HEK293 (cell line): Measurements from ENCODE around the gene PGGT1B.

Source experiments
- CTCF ChIA-PET: fragments of 350-600 bp; formaldehyde crosslinking; extraction: SDS; loops from one replicate; lab custom pipeline; 2021; ENCODE audit warnings: antibody characterized with exemption; lab: Yijun Ruan, JAX
- POLR2A ChIA-PET: fragments of 300-600 bp; formaldehyde crosslinking; extraction: SDS; loops from one replicate; lab custom pipeline; 2020; ENCODE audit warnings: antibody characterized with exemption, inconsistent platforms; lab: Yijun Ruan, JAX
- H3K27ac ChIP-seq: fragments of 200-500 bp; sonication (Bioruptor generic); 2 replicates; pipeline ENCODE4 v1.5.1; 2014; ENCODE audit warnings: low read depth, low read length, control low read depth, inconsistent platforms; ENCODE audit errors: extremely low read depth
- H3K36me3 ChIP-seq, 2 experiments: fragments of 200-500 bp in 1 of 2; sonication (Bioruptor generic) in 1 of 2; 1 replicate in 1 of 2; 2 replicates in 1 of 2; pipeline ENCODE4 v1.5.1; 2014 to 2017; ENCODE audit warnings: inconsistent platforms in 2 of 2, low read length in 2 of 2; ENCODE audit not compliant: control insufficient read depth in 2 of 2, insufficient read depth in 1 of 2
- H3K4me1 ChIP-seq: fragments of 200-500 bp; sonication (Bioruptor generic); 2 replicates; pipeline ENCODE4 v1.5.1; 2014; ENCODE audit warnings: mild to moderate bottlenecking, low read length, inconsistent platforms; ENCODE audit not compliant: control insufficient read depth, insufficient read depth
- H3K4me3 ChIP-seq: 2 replicates; pipeline ENCODE4 v1.5.1; 2011; ENCODE audit warnings: low read depth, mild to moderate bottlenecking, control low read depth, low read length, moderate library complexity
- H3K9me3 ChIP-seq: fragments of 200-500 bp; sonication (Bioruptor generic); 2 replicates; pipeline ENCODE4 v1.5.1; 2014; ENCODE audit warnings: low read depth, low read length, inconsistent platforms; ENCODE audit not compliant: control insufficient read depth, insufficient read depth
- ATF2 ChIP-seq: fragments of 450-650 bp; formaldehyde crosslinking; IDR thresholded peaks from 2 replicates; pipeline ENCODE4 v1.5.1; 2016; ENCODE audit warnings: missing biosample characterization, missing genetic modification characterization, low read depth
- GLI2 ChIP-seq: fragments of 450-650 bp; formaldehyde crosslinking; IDR thresholded peaks from 2 replicates; pipeline ENCODE4; 2017; ENCODE audit warnings: missing biosample characterization, missing genetic modification characterization, low read depth, borderline replicate concordance
- OVOL3 ChIP-seq: fragments of 450-650 bp; formaldehyde crosslinking; IDR thresholded peaks from 2 replicates; pipeline ENCODE4 v1.5.1; 2016; ENCODE audit warnings: missing biosample characterization, missing genetic modification characterization
- ZBTB11 ChIP-seq: fragments of 450-650 bp; formaldehyde crosslinking; conservative IDR thresholded peaks from 2 replicates; pipeline ENCODE4 v1.5.1; 2016; ENCODE audit warnings: low read depth, missing biosample characterization, missing genetic modification characterization
- ZBTB49 ChIP-seq: fragments of 450-650 bp; formaldehyde crosslinking; IDR thresholded peaks from 2 replicates; pipeline ENCODE4 v1.5.1; 2016; ENCODE audit warnings: missing biosample characterization, missing genetic modification characterization, low read depth
- ZBTB8A ChIP-seq: fragments of 450-650 bp; formaldehyde crosslinking; IDR thresholded peaks from 2 replicates; pipeline ENCODE4 v1.5.1; 2016; ENCODE audit warnings: missing biosample characterization, missing genetic modification characterization
- ZFP69B ChIP-seq: fragments of 450-650 bp; formaldehyde crosslinking; IDR thresholded peaks from 2 replicates; pipeline ENCODE4 v1.5.1; 2016; ENCODE audit warnings: missing biosample characterization, missing genetic modification characterization
- ZNF133 ChIP-seq: fragments of 450-650 bp; formaldehyde crosslinking; IDR thresholded peaks from 2 replicates; pipeline ENCODE4 v1.5.1; 2016; ENCODE audit warnings: missing biosample characterization, missing genetic modification characterization
- ZNF148 ChIP-seq: fragments of 450-650 bp; formaldehyde crosslinking; IDR thresholded peaks from 2 replicates; pipeline ENCODE4 v1.5.0; 2017; ENCODE audit warnings: missing biosample characterization, missing genetic modification characterization, borderline replicate concordance
- ZNF16 ChIP-seq: fragments of 450-650 bp; formaldehyde crosslinking; IDR thresholded peaks from 2 replicates; pipeline ENCODE4 v1.5.1; 2016; ENCODE audit warnings: low read depth, missing biosample characterization, missing genetic modification characterization
- ZNF280D ChIP-seq: fragments of 450-650 bp; formaldehyde crosslinking; IDR thresholded peaks from 2 replicates; pipeline ENCODE4 v1.5.1; 2016; ENCODE audit warnings: missing biosample characterization, missing genetic modification characterization
- ZNF335 ChIP-seq: fragments of 450-650 bp; formaldehyde crosslinking; conservative IDR thresholded peaks from 2 replicates; pipeline ENCODE4 v1.5.1; 2016; ENCODE audit warnings: missing biosample characterization, missing genetic modification characterization
- ZNF433 ChIP-seq: fragments of 450-650 bp; formaldehyde crosslinking; IDR thresholded peaks from 2 replicates; pipeline ENCODE4 v1.5.1; 2016; ENCODE audit warnings: missing biosample characterization, missing genetic modification characterization, low read depth
- ZNF501 ChIP-seq: fragments of 450-650 bp; formaldehyde crosslinking; IDR thresholded peaks from 2 replicates; pipeline ENCODE4 v1.5.1; 2016; ENCODE audit warnings: missing biosample characterization, missing genetic modification characterization
- ZNF549 ChIP-seq: fragments of 450-650 bp; IDR thresholded peaks from 2 replicates; pipeline ENCODE4 v1.5.1; 2018; ENCODE audit warnings: missing biosample characterization, missing genetic modification characterization, mild to moderate bottlenecking, inconsistent platforms, moderate library complexity
- ZNF664 ChIP-seq: fragments of 450-650 bp; formaldehyde crosslinking; IDR thresholded peaks from 2 replicates; pipeline ENCODE4 v1.5.1; 2016; ENCODE audit warnings: missing biosample characterization, missing genetic modification characterization
- ZNF707 ChIP-seq: fragments of 450-650 bp; formaldehyde crosslinking; IDR thresholded peaks from 2 replicates; pipeline ENCODE4 v1.5.1; 2016; ENCODE audit warnings: missing biosample characterization, missing genetic modification characterization

The PGGT1B gene

GRCh38 chr5:115308815-115309214 lies 46.1 kb upstream of the PGGT1B start:
- H3K27ac ChIP-seq: no peak overlapping the region
- TF ChIP-seq ZNF133 (tag by site-specific recombination) (peak; percentile 95), ZBTB49 (tag by site-specific recombination) (no peak), ZFP69B (no peak)
- TF ChIP-seq, all 188 proteins: peak for 1
- ChIA-PET CTCF (interaction anchor here (0.6 to 10.6 kb wide), 25 partner anchors 8 to 761 kb away, joined by 3 to 151 read pairs (median 4); partner anchors contain the start of genes CCDC112, PGGT1B and TICAM2), POLR2A (interaction anchor here (0.7 to 1.9 kb wide), 2 partner anchors 236 to 606 kb away, joined by 3 to 5 read pairs; partner anchors contain the start of gene FEM1C)
- H3K4me1 ChIP-seq: no peaks in the 10 kb centered on the region
- H3K4me3 ChIP-seq: no peak overlapping the region
- H3K36me3 ChIP-seq: no peaks in the 10 kb centered on the region
- H3K9me3 ChIP-seq: no peaks in the 10 kb centered on the region

- Histone ChIP-seq H3K4me3 (no peak overlapping the region), H3K36me3 (no peaks in the 10 kb centered on the region), H3K27ac (no peak overlapping the region), H3K9me3 (no peaks in the 10 kb centered on the region), H3K4me1 (no peaks in the 10 kb centered on the region)
- TF ChIP-seq ZNF148 (tag by site-specific recombination): no peak
- no peak for TF ChIP-seq ZNF433
- TF ChIP-seq OVOL3 (tag by site-specific recombination): no peak
- ChIA-PET CTCF (interaction anchor here (0.6 to 10.6 kb wide), 5 partner anchors 13 to 267 kb away, joined by 3 to 151 read pairs (median 3); no protein-coding TSS in a partner anchor), POLR2A (interaction anchor here (1.3 kb wide), 1 partner anchor 10 kb away, joined by 3 read pairs; the partner anchor contains the start of gene CCDC112)
Observed at GRCh38 chr5:115306011-115306536, 43.4 kb upstream of the PGGT1B start.

- CTCF ChIA-PET: interaction anchor here (10.6 kb wide), 1 partner anchor 269 kb away, joined by 151 read pairs; no protein-coding TSS in a partner anchor
- Histone ChIP-seq H3K4me3 (no peak overlapping the region), H3K4me1 (no peaks in the 10 kb centered on the region), H3K9me3 (no peaks in the 10 kb centered on the region), H3K27ac (no peak overlapping the region), H3K36me3 (no peaks in the 10 kb centered on the region)
- POLR2A ChIA-PET: no interaction called here
- TF ChIP-seq ZNF16 (tag by site-specific recombination) (no peak), GLI2 (tag by site-specific recombination) (no peak), ZNF549 (tag by site-specific recombination) (no peak), ATF2 (tag by site-specific recombination) (no peak), ZNF707 (tag by site-specific recombination) (no peak), ZNF664 (tag by site-specific recombination) (no peak), ZBTB8A (no peak), ZNF280D (tag by site-specific recombination) (no peak), ZNF335 (tag by site-specific recombination) (no peak), ZNF501 (tag by site-specific recombination) (no peak), ZBTB11 (tag by site-specific recombination) (no peak)
Observed at GRCh38 chr5:115304496-115304895, 41.8 kb upstream of the PGGT1B start.
